ENCODE measurements around the gene LAMA2. TPM values are rescaled to one million over a fixed set of nuclear protein-coding genes. Genes with fewer than 3 reads are reported as not detected.

The LAMA2 gene, protein sequence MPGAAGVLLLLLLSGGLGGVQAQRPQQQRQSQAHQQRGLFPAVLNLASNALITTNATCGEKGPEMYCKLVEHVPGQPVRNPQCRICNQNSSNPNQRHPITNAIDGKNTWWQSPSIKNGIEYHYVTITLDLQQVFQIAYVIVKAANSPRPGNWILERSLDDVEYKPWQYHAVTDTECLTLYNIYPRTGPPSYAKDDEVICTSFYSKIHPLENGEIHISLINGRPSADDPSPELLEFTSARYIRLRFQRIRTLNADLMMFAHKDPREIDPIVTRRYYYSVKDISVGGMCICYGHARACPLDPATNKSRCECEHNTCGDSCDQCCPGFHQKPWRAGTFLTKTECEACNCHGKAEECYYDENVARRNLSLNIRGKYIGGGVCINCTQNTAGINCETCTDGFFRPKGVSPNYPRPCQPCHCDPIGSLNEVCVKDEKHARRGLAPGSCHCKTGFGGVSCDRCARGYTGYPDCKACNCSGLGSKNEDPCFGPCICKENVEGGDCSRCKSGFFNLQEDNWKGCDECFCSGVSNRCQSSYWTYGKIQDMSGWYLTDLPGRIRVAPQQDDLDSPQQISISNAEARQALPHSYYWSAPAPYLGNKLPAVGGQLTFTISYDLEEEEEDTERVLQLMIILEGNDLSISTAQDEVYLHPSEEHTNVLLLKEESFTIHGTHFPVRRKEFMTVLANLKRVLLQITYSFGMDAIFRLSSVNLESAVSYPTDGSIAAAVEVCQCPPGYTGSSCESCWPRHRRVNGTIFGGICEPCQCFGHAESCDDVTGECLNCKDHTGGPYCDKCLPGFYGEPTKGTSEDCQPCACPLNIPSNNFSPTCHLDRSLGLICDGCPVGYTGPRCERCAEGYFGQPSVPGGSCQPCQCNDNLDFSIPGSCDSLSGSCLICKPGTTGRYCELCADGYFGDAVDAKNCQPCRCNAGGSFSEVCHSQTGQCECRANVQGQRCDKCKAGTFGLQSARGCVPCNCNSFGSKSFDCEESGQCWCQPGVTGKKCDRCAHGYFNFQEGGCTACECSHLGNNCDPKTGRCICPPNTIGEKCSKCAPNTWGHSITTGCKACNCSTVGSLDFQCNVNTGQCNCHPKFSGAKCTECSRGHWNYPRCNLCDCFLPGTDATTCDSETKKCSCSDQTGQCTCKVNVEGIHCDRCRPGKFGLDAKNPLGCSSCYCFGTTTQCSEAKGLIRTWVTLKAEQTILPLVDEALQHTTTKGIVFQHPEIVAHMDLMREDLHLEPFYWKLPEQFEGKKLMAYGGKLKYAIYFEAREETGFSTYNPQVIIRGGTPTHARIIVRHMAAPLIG (N-terminal part only)
- total RNA-seq (20.8 TPM), polyA plus RNA-seq (ENCODE audit: insufficient read depth, low read depth, low replicate concordance) (2.2 TPM)
- long read RNA-seq, donor 1, partial matches to known transcripts: 10 of 10 reads
- long read RNA-seq, donor 1, other reads (novel, unspliced or antisense): 0 of 10 reads
- long read RNA-seq, donor 2, partial matches to known transcripts: 20 of 20 reads
- long read RNA-seq, donor 2, other reads (novel, unspliced or antisense): 0 of 20 reads
- long read RNA-seq, donor 3, partial matches to known transcripts: 26 of 26 reads
- long read RNA-seq, donor 3, other reads (novel, unspliced or antisense): 0 of 26 reads
- long read RNA-seq, donor 4, partial matches to known transcripts: 17 of 17 reads
- long read RNA-seq, donor 4, other reads (novel, unspliced or antisense): 0 of 17 reads
- long read RNA-seq, donor 5: 0 reads
- long read RNA-seq, donor 6, partial matches to known transcripts: 9 of 9 reads
- long read RNA-seq, donor 6, other reads (novel, unspliced or antisense): 0 of 9 reads
- long read RNA-seq, donor 7, partial matches to known transcripts: 1 of 7 reads
- long read RNA-seq, donor 7, other reads (novel, unspliced or antisense): 6 of 7 reads
- long read RNA-seq, donor 8, partial matches to known transcripts: 27 of 27 reads
- long read RNA-seq, donor 8, other reads (novel, unspliced or antisense): 0 of 27 reads
- long read RNA-seq, donor 9, partial matches to known transcripts: 9 of 9 reads
- long read RNA-seq, donor 9, other reads (novel, unspliced or antisense): 0 of 9 reads
- long read RNA-seq, donor 10, partial matches to known transcripts: 19 of 19 reads
- long read RNA-seq, donor 10, other reads (novel, unspliced or antisense): 0 of 19 reads

DNA sequence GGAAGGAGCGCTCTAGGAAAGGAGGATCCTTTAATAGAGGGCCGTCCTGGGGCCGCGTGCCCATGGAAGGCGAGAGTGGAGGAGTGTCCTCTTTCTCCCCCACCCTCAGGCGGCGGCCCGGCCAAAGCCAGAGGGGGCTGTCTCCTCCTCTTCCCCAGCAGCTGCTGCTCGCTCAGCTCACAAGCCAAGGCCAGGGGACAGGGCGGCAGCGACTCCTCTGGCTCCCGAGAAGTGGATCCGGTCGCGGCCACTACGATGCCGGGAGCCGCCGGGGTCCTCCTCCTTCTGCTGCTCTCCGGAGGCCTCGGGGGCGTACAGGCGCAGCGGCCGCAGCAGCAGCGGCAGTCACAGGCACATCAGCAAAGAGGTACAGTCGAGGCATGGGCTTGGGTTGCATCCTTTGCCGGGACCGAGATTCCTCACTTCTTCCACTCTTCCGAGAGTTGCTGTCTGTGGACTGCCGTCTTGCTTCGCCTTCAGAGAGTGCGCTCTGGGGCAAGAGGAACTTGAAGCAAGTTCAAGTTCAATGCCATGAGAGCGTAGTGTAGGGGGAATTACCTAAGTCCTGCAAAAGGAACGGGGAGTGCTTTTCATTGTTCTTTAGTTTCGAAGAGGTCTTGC lies at the start of gene LAMA2:
Gene LAMA2 (plus strand): TSS at position 148 of the 621 bp plus-strand sequence. CDS start 108 bp downstream, at position 256.
- TF ChIP-seq, protein P1, sequence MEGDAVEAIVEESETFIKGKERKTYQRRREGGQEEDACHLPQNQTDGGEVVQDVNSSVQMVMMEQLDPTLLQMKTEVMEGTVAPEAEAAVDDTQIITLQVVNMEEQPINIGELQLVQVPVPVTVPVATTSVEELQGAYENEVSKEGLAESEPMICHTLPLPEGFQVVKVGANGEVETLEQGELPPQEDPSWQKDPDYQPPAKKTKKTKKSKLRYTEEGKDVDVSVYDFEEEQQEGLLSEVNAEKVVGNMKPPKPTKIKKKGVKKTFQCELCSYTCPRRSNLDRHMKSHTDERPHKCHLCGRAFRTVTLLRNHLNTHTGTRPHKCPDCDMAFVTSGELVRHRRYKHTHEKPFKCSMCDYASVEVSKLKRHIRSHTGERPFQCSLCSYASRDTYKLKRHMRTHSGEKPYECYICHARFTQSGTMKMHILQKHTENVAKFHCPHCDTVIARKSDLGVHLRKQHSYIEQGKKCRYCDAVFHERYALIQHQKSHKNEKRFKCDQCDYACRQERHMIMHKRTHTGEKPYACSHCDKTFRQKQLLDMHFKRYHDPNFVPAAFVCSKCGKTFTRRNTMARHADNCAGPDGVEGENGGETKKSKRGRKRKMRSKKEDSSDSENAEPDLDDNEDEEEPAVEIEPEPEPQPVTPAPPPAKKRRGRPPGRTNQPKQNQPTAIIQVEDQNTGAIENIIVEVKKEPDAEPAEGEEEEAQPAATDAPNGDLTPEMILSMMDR (IDR thresholded peaks at IDR 0.05; ENCODE audit: borderline replicate concordance, extremely low read depth, insufficient read depth): no peak
- H3K9me3 ChIP-seq (ENCODE audit: control insufficient read depth in 2 of 3, insufficient read depth in 1 of 3, low read length in 3 of 3): no peaks in the 10 kb centered on the region
- intact Hi-C loops (cut with DNase I): no loop called here
- FAIRE-seq (no peak), DNase-seq (peak; percentile 82 to 95 (median 88))
- peak within 1 kb of the TSS; percentile 18 to 82 (median 59) for H3K4me3 ChIP-seq (ENCODE audit: low read length in 3 of 3)
- no peaks in the 10 kb centered on the region for H3K36me3 ChIP-seq (ENCODE audit: control insufficient read depth in 2 of 3, insufficient read depth in 3 of 3, low read length in 3 of 3)
- H3K27ac ChIP-seq (ENCODE audit: low read depth in 2 of 2, low read length in 2 of 2): no peak within 1 kb of the TSS
- H3K27me3 ChIP-seq (ENCODE audit: control insufficient read depth, insufficient read depth, low read length): no peaks in the 10 kb centered on the region
- peak within 1 kb of the TSS in 1 of 3 donors; percentile 66 for H3K9ac ChIP-seq (ENCODE audit: low read length in 3 of 3)
- no peaks in the 10 kb centered on the region for H3K4me1 ChIP-seq (ENCODE audit: control insufficient read depth in 2 of 3, insufficient read depth in 2 of 3, low read depth in 1 of 3, low read length in 3 of 3)

DNA sequence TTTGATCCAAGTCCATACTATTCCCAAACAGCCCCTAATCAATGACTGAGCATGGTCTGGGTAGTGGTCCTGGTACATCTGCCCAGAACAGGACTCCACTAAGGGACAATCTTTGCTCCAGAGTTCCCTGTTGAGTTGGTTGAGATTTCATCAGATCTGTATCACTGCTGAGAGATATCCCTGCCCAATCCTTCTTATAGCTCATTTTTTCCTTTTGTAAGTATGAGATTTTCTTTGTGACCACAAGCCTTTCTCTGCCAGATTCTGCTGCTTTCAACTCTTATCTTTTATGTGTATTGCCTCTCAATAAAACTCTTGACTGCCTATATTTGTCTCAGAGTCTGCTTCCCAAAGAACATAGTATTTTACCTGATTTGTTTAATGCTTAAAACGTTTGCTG lies 46.2 kb upstream of the LAMA2 start:
- no peaks in the 10 kb centered on the region for H3K27me3 ChIP-seq (ENCODE audit: control insufficient read depth, insufficient read depth, low read length)
- H3K9ac ChIP-seq (ENCODE audit: low read length in 3 of 3): no peak overlapping the region
- no peak for DNase-seq
- FAIRE-seq: no peak
- TF ChIP-seq, protein P1 (IDR thresholded peaks at IDR 0.05; ENCODE audit: borderline replicate concordance, extremely low read depth, insufficient read depth): no peak
- no peak overlapping the region for H3K4me3 ChIP-seq (ENCODE audit: low read length in 3 of 3)
- intact Hi-C loops (cut with DNase I): no loop called here
- no peaks in the 10 kb centered on the region for H3K4me1 ChIP-seq (ENCODE audit: control insufficient read depth in 2 of 3, insufficient read depth in 2 of 3, low read depth in 1 of 3, low read length in 3 of 3)
- H3K36me3 ChIP-seq (ENCODE audit: control insufficient read depth in 2 of 3, insufficient read depth in 3 of 3, low read length in 3 of 3): no peaks in the 10 kb centered on the region
- no peaks in the 10 kb centered on the region for H3K9me3 ChIP-seq (ENCODE audit: control insufficient read depth in 2 of 3, insufficient read depth in 1 of 3, low read length in 3 of 3)
- no peak overlapping the region for H3K27ac ChIP-seq (ENCODE audit: low read depth in 2 of 2, low read length in 2 of 2)

All from kidney (tissue), 22 donors.